IMR-90 (cell line): Measurements from ENCODE around the gene ABCA3. TPM values are rescaled to one million over a fixed set of nuclear protein-coding genes. Genes with fewer than 3 reads are reported as not detected.

Experiments
- ATAC-seq: fragments of 200-7000 bp; cut with Tn5 transposase; 2 replicates; pipeline ENCODE4 v1.9.1; 2020; ENCODE audit warnings: low read depth, mild to moderate bottlenecking, moderate library complexity
- BruUV-seq: library from RNA; stranded (reverse); fragments of 400-500 nt; replicated peaks from 2 replicates; lab custom pipeline; 2021; lab: Mats Ljungman, UMichigan
- CTCF ChIA-PET: fragments of 300-600 bp; formaldehyde crosslinking; extraction: SDS; loops from one replicate; lab custom pipeline; 2021; ENCODE audit warnings: antibody characterized with exemption; lab: Yijun Ruan, JAX
- POLR2A ChIA-PET: fragments of 300-600 bp; sonication (Branson Sonifier 250); formaldehyde crosslinking; loops from one replicate; lab custom pipeline; 2022; ENCODE audit warnings: antibody characterized with exemption; ENCODE audit not compliant: unreplicated experiment; lab: Charles Lee
- DNase-seq: peaks from one replicate; pipeline ENCODE4 v3.0.0; 2013
- H2AFZ ChIP-seq: replicated peaks from 2 replicates; pipeline ENCODE3; 2013; ENCODE audit warnings: low read length, mild to moderate bottlenecking; ENCODE audit not compliant: poor library complexity
- H2AK5ac ChIP-seq: 2 replicates; pipeline ENCODE4 v1.6.1; 2013; ENCODE audit warnings: low read depth, low read length, inconsistent platforms
- H2AK9ac ChIP-seq: replicated peaks from 2 replicates; pipeline ENCODE3; 2013; ENCODE audit warnings: mild to moderate bottlenecking, low read depth, low read length, moderate library complexity; ENCODE audit not compliant: poor library complexity
- H2BK120ac ChIP-seq: 2 replicates; pipeline ENCODE4 v1.6.1; 2013; ENCODE audit warnings: low read depth, low read length, inconsistent platforms
- H2BK15ac ChIP-seq: 3 replicates; pipeline ENCODE4 v1.6.1; 2013; ENCODE audit warnings: low read depth, low read length, inconsistent platforms
- H2BK20ac ChIP-seq: 2 replicates; pipeline ENCODE4 v1.6.1; 2013; ENCODE audit warnings: low read depth, mild to moderate bottlenecking, inconsistent platforms, low read length, moderate library complexity
- H2BK5ac ChIP-seq: 2 replicates; pipeline ENCODE4 v1.6.1; 2013; ENCODE audit warnings: mild to moderate bottlenecking, low read depth, low read length, inconsistent platforms; ENCODE audit not compliant: poor library complexity, severe bottlenecking
- H3K14ac ChIP-seq: replicated peaks from 2 replicates; pipeline ENCODE4 v1.6.1; 2013; ENCODE audit warnings: low read depth, low read length, inconsistent platforms
- H3K18ac ChIP-seq: 2 replicates; pipeline ENCODE4 v1.6.1; 2013; ENCODE audit warnings: low read depth, low read length, control low read depth
- H3K23ac ChIP-seq: 2 replicates; pipeline ENCODE4 v1.6.1; 2013; ENCODE audit warnings: low read depth, low read length, inconsistent platforms
- H3K27ac ChIP-seq: 2 replicates; pipeline ENCODE4 v1.5.1; 2013; ENCODE audit warnings: mild to moderate bottlenecking, control low read depth, low read length; ENCODE audit not compliant: insufficient read depth
- H3K27me3 ChIP-seq: 2 replicates; pipeline ENCODE4 v1.6.1; 2013; ENCODE audit warnings: low read length; ENCODE audit not compliant: control insufficient read depth, insufficient read depth
- H3K36me3 ChIP-seq: 2 replicates; pipeline ENCODE4 v1.6.1; 2013; ENCODE audit warnings: low read length, mixed read lengths; ENCODE audit not compliant: control insufficient read depth, insufficient read depth
- H3K4ac ChIP-seq: 2 replicates; pipeline ENCODE4 v1.6.1; 2013; ENCODE audit warnings: low read depth, low read length, inconsistent platforms
- H3K4me1 ChIP-seq: 2 replicates; pipeline ENCODE4 v1.6.1; 2013; ENCODE audit warnings: low read length, mixed read lengths; ENCODE audit not compliant: control insufficient read depth, insufficient read depth
- H3K4me2 ChIP-seq: 2 replicates; pipeline ENCODE4 v1.6.1; 2013; ENCODE audit warnings: low read depth, mild to moderate bottlenecking, control low read depth, low read length, moderate library complexity
- H3K4me3 ChIP-seq: 2 replicates; pipeline ENCODE4 v1.5.1; 2013; ENCODE audit warnings: low read depth, mild to moderate bottlenecking, control low read depth, low read length, moderate library complexity; ENCODE audit not compliant: insufficient read depth
- H3K56ac ChIP-seq: 2 replicates; pipeline ENCODE4 v1.6.1; 2013; ENCODE audit warnings: low read length, inconsistent platforms; ENCODE audit not compliant: insufficient read depth; ENCODE audit errors: extremely low read depth
- H3K79me1 ChIP-seq, 2 experiments: 2 replicates each; pipeline ENCODE4 v1.6.1; 2013; ENCODE audit warnings: low read length in 2 of 2, inconsistent platforms in 1 of 2, low read depth in 1 of 2
- H3K9ac ChIP-seq: 2 replicates; pipeline ENCODE4 v1.6.1; 2013; ENCODE audit warnings: low read depth, low read length, control low read depth
- H3K9me1 ChIP-seq: 2 replicates; pipeline ENCODE4 v1.6.1; 2013; ENCODE audit warnings: low read length, inconsistent platforms; ENCODE audit not compliant: insufficient read depth
- H3K9me3 ChIP-seq: 2 replicates; pipeline ENCODE4 v1.6.1; 2013; ENCODE audit warnings: low read length; ENCODE audit not compliant: control insufficient read depth, insufficient read depth
- H4K20me1 ChIP-seq: 2 replicates; pipeline ENCODE4 v1.6.1; 2013; ENCODE audit warnings: low read length, inconsistent platforms; ENCODE audit not compliant: insufficient read depth
- H4K5ac ChIP-seq: 2 replicates; pipeline ENCODE4 v1.6.1; 2013; ENCODE audit warnings: mild to moderate bottlenecking, low read depth, low read length, control low read depth
- H4K8ac ChIP-seq, 2 experiments: 2 replicates each; pipeline ENCODE4 v1.6.1; 2013; ENCODE audit warnings: low read depth in 2 of 2, low read length in 2 of 2, control low read depth in 1 of 2, inconsistent platforms in 1 of 2
- H4K91ac ChIP-seq: 2 replicates; pipeline ENCODE4 v1.6.1; 2013; ENCODE audit warnings: low read depth, low read length, inconsistent platforms; ENCODE audit not compliant: insufficient read depth
- CEBPB ChIP-seq: IDR thresholded peaks from 2 replicates; pipeline ENCODE4 v1.6.1; 2012; ENCODE audit warnings: low read depth, low read length, improper control_type of control experiment
- MXI1 ChIP-seq: IDR thresholded peaks from 2 replicates; pipeline ENCODE4 v1.6.1; 2012; ENCODE audit warnings: low read depth, mild to moderate bottlenecking, low read length, moderate library complexity, borderline replicate concordance
- RCOR1 ChIP-seq: IDR thresholded peaks from 2 replicates; pipeline ENCODE4 v1.6.1; 2012; ENCODE audit warnings: mild to moderate bottlenecking, low read length, improper control_type of control experiment; ENCODE audit not compliant: insufficient replicate concordance
- WGBS, 2 experiments: methylation state at CpG; one replicate each; pipeline versions ENCODE4 v1.1.5 to v1.1.7; 2013; ENCODE audit warnings: missing lambda C conversion rate in 2 of 2; ENCODE audit not compliant: insufficient read length in 1 of 2; ENCODE audit errors: extremely low coverage in 2 of 2; 5-methylcytosine and 5-hydroxymethylcytosine counted together
- dilution Hi-C: fragments of 300-500 bp; cut with HindIII; formaldehyde crosslinking; loops from one replicate; pipeline ENCODE4 v1.14.3; 2018; ENCODE audit warnings: low sequenced_read_pairs; ENCODE audit not compliant: unreplicated experiment
- in situ Hi-C: fragments of 300-500 bp; cut with MboI; formaldehyde crosslinking; loops from 3 replicates; pipeline ENCODE4 v1.14.3; 2019; ENCODE audit warnings: low sequenced_read_pairs, inconsistent platforms, mixed read lengths
- intact Hi-C: fragments of 100-400 bp; cut with micrococcal nuclease; formaldehyde crosslinking; loops from 2 replicates; pipeline ENCODE4 v1.10.0; 2022
- polyA plus RNA-seq, 3 experiments: library from polyadenylated mRNA; depleted of rRNA; stranded (reverse); fragments of >200 nt; gene quantifications; 2 replicates each; pipeline ENCODE4 v1.2.3, GENCODE V29; 2012; ENCODE audit warnings: low replicate concordance in 1 of 3
- total RNA-seq: library from RNA; depleted of rRNA; stranded (reverse); fragments of >200 nt; gene quantifications from 2 replicates; pipeline ENCODE4 v1.2.3, GENCODE V29; 2012

ABCA3 gene
- total and polyA plus RNA-seq, 2 of the 4 experiments (the other 2 are of a cell fraction): 0.18 to 0.22 TPM

DNA sequence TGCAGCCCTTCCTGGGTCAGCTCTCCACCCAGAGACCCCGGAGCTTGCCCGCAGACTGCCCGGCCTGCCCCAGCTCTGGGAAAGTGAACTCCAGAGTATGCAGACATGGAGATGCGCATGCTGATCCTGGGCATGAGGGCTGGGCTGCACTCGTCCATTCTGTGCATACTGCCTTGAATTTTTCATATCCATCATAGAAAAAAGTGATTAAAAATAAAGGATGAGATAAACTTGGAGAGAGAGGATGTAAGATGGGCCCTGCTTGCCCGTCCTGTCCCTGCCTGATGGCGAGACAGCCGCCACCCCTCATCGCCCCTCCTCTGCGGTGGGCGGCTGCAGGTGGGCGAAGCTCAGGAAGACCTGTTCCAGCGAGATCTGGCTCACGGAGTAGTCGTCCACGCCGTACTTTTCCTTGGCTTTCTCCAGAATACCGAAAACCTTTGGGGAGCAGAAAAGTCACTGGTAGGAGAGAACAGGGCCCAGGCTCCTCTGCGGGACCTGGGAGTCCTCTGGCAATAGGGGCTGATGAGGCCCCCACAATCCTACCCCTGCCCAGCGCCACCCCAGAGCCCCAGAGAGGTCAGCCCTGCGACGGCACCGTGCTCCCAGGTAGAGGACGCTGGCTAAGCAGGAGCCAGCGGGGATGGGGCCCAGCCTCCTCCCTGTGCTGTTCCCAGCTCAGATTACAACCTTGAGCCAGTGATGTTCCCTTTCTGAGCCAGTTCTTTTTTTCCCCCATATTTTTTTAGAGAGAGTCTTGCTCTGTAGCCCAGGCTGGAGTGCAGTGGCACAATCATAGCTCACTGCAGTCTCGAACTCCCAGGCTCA is 63.9 kb downstream of the ABCA3 start:
- Histone ChIP-seq H3K79me1 (no peaks in the 10 kb centered on the region), H3K9ac (no peak overlapping the region), H3K4ac (no peak overlapping the region), H2AK5ac (no peak overlapping the region), H3K4me2 (no peak overlapping the region), H4K5ac (no peak overlapping the region), H3K4me1 (no peaks in the 10 kb centered on the region), H3K36me3 (peaks cover 3% of the 10 kb centered on the region; the same call in 1 of the 2 replicates), H2BK15ac (no peak overlapping the region), H3K27ac (no peak overlapping the region), H3K23ac (no peak overlapping the region), H2BK120ac (no peak overlapping the region), H2AK9ac (no peak overlapping the region), H3K27me3 (peaks cover 28% of the 10 kb centered on the region), H3K14ac (no peak overlapping the region), H2AFZ (no peak overlapping the region), H4K20me1 (0 out of 2 replicates have a peak, but pooled peaks cover 3% of the 10 kb centered on the region), H3K9me1 (no peaks in the 10 kb centered on the region; the same call in 1 of the 2 replicates), H3K9me3 (no peaks in the 10 kb centered on the region), H3K18ac (no peak overlapping the region), H3K4me3 (no peak overlapping the region), H2BK5ac (no peak overlapping the region), H3K56ac (no peak overlapping the region), H4K8ac (no peak overlapping the region), H2BK20ac (no peak overlapping the region), H4K91ac (no peak overlapping the region)
- WGBS, 2 experiments: 58% methylated on average over 2 of the region's 26 CpGs; no CpG with 5 or more reads in 1 of the 2 experiments
- ChIA-PET CTCF (no interaction called here), POLR2A (no interaction called here)
- BruUV-seq: no TSS peak
- dilution Hi-C loops (no loop called here), intact Hi-C loops (no loop called here), in situ Hi-C loops (loop anchor here (10.0 kb wide), 1 partner anchor 148 kb away; the partner anchor contains the start of gene CCNF)
- no peak for TF ChIP-seq MXI1
- no peak for TF ChIP-seq RCOR1
- TF ChIP-seq CEBPB: no peak
- DNase-seq (no peak), ATAC-seq (0 out of 2 replicates have a peak, but pooled peaks have one; percentile 20)
